NOMO-1 (cell line): ENCODE data around the gene ESPNL.
A peak's percentile ranks its signal among the peaks of the same experiment; 100 is the strongest.
"Not testable (repeated sequence)": the region's sequence is repeated elsewhere in the genome, so short reads cannot be mapped to it uniquely, and the experiment has no call there.

Experiments
- DNase-seq, 2 experiments: peaks; one replicate each; lab custom pipeline; 2025; ENCODE audit not compliant: unreplicated experiment in 2 of 2; lab: John Stamatoyannopoulos, UW

Gene ESPNL

GRCh38 chr2:238108423-238109183, 8.5 kb downstream of the ESPNL start:
- peak; percentile 18 to 26 for DNase-seq

DNA sequence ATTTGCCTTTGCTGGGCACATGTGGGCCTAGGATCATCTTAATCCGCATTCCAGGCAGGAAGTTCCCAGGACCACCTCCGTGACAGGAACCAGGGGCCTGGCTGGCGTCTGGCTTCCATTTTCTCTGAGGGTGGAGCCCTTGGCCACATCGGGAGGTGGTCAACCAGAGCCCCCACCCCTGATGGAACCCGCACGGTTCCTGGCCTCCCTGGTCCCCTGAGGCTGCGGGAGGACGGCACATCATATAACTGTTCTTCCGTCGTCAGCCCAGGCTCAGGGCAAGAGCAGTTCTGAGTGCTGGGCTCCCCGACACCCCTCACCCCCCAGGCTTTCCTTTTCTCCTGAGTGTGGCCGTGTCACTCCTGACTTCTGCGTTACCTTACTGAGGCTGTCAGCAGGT, 13.5 kb downstream of the ESPNL start:
- DNase-seq, result no peak

DNA sequence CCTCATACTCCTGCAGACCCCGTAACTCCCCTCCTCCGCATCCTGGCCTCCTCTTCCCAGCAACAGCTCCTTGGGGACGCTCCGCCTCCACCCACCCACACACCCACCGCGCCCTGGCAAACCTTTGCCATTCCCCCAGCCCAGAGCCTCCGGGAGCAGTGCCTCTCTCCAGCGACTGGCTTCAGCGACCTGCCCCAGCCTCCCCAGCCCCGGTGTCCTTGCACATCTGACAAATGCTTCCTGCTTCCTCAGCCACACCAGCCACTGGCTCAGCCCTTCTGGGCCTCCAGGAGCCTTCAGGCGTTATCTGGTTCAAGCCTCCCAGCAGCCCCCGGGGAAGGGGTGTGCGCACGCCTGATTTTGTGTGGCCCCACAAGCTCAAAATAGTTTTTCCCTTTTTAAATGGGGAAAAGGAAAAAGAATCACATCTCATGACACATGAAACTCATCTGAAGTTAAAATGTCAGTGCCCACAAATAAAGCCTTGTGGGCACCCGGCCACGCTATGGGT, 14.2 kb downstream of the ESPNL start:
- DNase-seq, result no peak

- DNase-seq, result no peak
Measured at GRCh38 chr2:238114851-238115660, 14.9 kb downstream of the ESPNL start.

GRCh38 chr2:238115709-238116108, 15.6 kb downstream of the ESPNL start:
- not testable (repeated sequence) for DNase-seq

GRCh38 chr2:238116298-238117198, 16.4 kb downstream of the ESPNL start:
- no peak for DNase-seq

DNA sequence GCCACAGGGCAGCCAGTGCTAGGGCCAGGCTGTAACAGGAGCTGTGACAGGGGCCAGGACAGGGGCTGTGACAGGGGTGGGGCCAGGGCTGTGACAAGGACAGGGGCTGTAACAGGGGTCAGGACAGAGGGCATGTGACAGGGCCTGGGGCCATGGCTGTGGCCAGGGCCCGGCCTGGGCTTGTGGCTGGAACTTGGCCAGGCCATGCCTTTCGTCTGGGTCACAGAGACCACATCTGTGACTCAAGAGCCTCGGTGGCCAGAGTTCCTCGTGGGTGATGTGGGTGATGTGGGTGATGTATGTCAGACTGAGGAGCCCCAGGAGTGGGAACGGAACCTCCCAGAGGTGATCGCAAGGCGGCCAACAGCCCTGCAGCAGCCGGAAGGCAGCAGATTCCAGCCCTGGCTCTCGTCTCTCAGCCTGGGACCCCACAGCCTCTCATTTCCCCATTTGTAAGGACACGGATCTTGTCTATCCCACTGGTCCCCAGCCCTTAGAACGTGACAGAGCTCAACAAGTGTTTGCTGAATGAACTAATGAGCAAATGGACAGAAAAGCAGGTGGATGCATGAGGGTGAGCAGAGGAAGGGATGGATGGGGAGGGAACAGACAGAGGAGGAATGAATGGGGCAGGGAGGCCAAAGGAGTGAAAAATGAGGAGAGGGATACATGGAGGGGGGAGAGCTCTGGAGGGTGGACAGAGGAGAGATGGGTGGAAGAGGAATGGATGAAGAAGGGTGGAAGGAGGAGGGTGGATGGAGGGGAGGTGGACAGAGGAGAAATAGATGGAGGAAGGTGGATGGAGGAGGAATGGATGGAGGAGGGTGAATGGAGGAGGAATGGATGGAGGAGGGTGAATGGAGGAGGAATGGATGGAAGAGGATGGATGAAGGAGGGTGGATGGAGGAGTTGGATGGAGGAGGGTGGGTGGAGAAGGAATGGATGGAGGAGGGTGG, 17.3 kb downstream of the ESPNL start:
- no peak for DNase-seq

DNA sequence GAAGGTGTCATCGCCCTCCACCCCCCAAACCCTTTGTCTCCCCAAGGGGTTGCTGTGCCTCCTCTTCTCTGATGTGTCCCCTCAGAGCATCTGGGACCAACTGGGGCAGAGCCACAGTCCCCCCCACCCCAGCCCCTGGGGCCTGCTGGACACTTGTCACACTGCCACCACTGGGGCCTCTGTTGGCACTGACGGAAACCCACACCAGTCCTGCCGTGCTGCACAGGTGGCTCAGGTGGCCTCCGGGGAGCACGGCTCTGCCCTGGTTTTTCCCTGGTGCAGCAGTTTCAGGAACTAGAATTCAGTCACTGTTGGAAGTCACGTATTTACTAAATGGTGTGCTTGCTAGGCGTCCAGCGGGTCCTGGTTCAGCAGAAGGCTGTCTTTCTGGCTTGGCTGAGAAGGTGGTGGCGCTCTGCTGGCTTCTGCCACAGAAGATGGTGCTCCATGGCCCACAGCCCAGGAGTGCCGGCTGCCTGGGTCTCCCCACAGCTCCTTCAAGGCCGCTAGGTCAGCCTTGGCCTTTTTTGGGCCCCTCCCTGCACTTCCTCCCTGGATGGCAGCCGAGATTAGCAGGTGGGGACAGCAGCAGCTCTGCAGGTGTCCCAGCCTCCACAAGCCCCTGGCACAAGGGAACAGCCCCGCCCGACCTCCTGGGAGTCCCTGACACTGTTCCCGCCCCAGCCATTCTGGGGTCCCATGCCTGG, 19.8 kb downstream of the ESPNL start:
- no peak for DNase-seq

GRCh38 chr2:238120463-238121298, 20.5 kb downstream of the ESPNL start:
- no peak for DNase-seq

DNA sequence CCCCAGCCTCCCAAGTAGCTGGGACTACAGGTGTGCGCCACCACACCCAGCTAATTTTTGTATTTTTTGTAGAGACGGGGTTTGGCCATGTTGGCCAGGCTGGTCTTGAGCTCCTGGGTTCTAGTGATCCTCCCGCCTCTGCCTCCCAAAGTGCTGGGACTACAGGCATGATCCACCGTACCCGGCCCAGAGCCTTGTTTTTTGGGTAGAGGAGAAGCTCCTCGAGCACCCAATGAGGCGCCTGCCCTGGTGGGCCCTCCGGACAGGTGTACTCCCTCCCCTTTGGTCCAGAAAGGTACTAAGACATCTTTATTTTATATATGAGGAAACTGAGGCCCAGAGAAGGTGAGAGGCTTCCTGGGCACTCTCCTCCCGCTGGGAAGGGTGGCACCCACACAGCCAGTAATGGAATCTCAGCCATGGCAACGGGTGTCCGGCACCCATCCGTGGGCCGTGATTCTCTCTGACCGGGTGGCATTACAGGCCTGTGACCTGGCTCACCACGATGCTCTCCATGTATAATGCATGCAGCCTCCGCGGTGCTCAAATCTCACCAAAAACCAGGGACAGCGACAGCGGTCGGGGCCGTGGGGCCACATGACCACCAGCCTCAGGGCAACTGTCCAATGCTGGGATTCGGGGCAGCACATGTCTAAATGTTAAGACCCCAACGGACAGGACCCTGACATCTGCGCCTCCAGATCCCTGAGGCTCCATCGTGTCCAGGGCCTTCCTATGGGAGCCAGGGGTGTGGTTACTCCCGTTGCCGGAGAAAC, 21.6 kb downstream of the ESPNL start:
- no peak for DNase-seq

- DNase-seq, result no peak
Measured at GRCh38 chr2:238122287-238123217, 22.4 kb downstream of the ESPNL start.

DNA sequence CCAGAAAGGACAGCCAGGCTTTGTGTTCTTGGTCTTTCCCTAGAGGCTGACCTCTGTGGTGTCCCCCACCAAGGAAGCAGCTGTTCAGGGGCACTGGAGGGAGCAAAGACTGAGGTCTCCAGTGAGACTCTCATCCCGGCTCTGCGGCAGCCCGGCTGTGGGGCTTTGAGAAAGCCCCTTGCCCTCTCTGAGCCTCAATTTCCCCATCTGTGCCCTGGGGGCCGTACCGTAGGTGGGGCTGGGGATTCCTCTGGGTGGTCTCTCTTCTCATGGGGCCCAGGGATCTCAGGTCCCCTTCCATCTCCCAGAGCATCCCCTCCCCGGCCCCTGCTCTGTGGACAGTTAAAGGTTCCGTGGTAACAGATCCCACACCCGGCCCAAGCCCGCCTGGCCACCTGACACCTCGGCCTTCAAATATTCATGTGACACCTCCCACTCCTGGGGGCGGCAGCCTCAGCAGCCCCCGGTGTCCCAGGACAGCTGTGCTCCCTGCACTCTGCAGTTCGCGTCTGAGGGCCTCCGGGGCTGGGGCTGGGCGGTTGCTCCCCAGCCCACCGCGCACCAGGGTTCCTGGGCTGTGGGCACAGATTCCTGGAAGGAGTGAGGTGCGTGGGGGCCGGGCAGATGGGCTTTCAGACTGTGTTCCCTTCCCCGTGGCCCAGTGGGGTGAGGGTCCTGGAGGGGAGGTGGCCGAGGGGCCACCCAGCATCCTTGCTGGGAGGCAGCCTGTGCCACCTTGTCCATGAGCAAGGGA, 23.3 kb downstream of the ESPNL start:
- DNase-seq, result no peak

DNA sequence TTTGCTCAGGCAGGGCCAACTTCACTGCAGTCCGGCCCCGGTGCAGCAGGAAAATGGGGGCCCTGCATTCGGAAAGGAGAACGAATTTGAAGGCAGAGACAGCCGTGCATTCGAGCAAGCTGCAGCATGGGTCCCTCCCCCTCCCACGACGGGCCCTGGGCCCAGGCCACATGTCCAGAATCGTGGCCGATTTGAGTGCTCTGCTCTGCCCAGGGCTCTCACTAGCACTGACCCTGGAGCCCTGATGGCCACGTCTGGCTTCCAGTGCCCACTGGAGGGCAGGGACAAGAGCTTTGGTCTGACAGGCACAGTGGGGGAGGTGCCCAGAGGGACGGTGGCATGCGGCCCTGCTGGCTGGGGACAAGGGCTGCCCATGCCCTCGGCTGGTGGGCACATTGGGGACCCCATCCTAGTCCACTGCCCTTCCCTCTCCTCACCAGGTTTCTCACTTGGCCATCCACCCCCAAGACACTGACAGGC, 23.9 kb downstream of the ESPNL start:
- no peak for DNase-seq

- DNase-seq, result no peak
Measured at GRCh38 chr2:238124488-238125126, 24.5 kb downstream of the ESPNL start.
